AG04449 (cell line): Measurements from ENCODE around the gene GABRG3.

Experiments
- CTCF ChIA-PET: fragments of 350-600 bp; formaldehyde crosslinking; extraction: SDS; loops from one replicate; lab custom pipeline; 2021; ENCODE audit warnings: antibody characterized with exemption; lab: Yijun Ruan, JAX
- POLR2A ChIA-PET: fragments of 400-600, 350-600 bp; formaldehyde crosslinking; extraction: SDS; loops from one replicate; lab custom pipeline; 2020; ENCODE audit warnings: antibody characterized with exemption, inconsistent platforms; lab: Yijun Ruan, JAX
- DNase-seq: peaks from one replicate; pipeline ENCODE4 v3.0.0-alpha.2; 2010; ENCODE audit warnings: low read depth, low spot score
- H3K4me3 ChIP-seq: 2 replicates; pipeline ENCODE4 v1.5.1; 2011; ENCODE audit warnings: low read depth, mild to moderate bottlenecking, control low read depth, low read length
- TF ChIP-seq, protein P1 (sequence below): IDR thresholded peaks from one replicate; pipeline ENCODE4 v1.5.1; 2011; ENCODE audit warnings: mild to moderate bottlenecking, moderate library complexity, low read length, control low read depth, inconsistent platforms; ENCODE audit not compliant: insufficient read depth; ENCODE audit errors: missing control alignments

The GABRG3 gene

DNA sequence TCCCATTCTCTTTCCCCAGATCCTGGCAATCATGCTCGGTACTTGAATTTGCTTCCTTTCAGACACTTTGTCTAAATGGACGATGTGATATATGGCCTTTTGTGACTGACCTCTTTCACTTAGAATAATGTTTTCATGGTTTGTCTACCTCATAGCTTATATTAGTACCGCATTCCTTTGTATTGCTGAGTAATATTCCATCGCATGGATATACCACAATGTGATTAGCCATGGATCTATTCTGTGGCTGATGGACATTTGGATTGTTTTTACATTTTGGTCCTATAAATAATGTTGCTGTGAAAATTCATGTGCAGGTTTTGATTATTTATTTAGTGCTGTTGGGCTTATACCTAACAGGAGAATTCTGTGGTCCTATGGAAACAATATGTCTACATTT is 458.6 kb downstream of the GABRG3 start:
- TF ChIP-seq, protein P1, sequence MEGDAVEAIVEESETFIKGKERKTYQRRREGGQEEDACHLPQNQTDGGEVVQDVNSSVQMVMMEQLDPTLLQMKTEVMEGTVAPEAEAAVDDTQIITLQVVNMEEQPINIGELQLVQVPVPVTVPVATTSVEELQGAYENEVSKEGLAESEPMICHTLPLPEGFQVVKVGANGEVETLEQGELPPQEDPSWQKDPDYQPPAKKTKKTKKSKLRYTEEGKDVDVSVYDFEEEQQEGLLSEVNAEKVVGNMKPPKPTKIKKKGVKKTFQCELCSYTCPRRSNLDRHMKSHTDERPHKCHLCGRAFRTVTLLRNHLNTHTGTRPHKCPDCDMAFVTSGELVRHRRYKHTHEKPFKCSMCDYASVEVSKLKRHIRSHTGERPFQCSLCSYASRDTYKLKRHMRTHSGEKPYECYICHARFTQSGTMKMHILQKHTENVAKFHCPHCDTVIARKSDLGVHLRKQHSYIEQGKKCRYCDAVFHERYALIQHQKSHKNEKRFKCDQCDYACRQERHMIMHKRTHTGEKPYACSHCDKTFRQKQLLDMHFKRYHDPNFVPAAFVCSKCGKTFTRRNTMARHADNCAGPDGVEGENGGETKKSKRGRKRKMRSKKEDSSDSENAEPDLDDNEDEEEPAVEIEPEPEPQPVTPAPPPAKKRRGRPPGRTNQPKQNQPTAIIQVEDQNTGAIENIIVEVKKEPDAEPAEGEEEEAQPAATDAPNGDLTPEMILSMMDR, result no peak
- ChIA-PET POLR2A (no interaction called here), CTCF (no interaction called here)
- H3K4me3 ChIP-seq, result no peak overlapping the region
- DNase-seq, result no peak

DNA sequence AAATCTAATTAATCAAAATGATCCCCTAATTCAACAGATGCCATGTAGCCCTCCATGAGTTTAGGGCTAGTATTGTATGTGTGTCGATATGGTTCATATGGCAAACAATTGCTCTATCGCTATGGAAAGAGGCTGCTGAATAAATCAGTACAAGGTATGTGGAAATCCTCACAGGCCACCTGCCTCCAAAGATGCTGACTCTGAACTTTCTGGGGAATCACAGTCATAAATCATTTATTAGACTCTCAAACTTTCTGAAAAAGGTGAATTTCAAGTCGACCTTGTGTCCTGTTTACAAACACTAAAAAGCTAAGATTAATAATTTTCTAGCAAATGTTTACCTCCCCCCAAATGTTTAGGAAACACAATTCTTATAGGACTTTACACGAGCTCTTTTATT is 462.6 kb downstream of the GABRG3 start:
- H3K4me3 ChIP-seq, result no peak overlapping the region
- ChIA-PET CTCF (no interaction called here), POLR2A (no interaction called here)
- TF ChIP-seq, protein P1, result no peak
- no peak for DNase-seq

DNA sequence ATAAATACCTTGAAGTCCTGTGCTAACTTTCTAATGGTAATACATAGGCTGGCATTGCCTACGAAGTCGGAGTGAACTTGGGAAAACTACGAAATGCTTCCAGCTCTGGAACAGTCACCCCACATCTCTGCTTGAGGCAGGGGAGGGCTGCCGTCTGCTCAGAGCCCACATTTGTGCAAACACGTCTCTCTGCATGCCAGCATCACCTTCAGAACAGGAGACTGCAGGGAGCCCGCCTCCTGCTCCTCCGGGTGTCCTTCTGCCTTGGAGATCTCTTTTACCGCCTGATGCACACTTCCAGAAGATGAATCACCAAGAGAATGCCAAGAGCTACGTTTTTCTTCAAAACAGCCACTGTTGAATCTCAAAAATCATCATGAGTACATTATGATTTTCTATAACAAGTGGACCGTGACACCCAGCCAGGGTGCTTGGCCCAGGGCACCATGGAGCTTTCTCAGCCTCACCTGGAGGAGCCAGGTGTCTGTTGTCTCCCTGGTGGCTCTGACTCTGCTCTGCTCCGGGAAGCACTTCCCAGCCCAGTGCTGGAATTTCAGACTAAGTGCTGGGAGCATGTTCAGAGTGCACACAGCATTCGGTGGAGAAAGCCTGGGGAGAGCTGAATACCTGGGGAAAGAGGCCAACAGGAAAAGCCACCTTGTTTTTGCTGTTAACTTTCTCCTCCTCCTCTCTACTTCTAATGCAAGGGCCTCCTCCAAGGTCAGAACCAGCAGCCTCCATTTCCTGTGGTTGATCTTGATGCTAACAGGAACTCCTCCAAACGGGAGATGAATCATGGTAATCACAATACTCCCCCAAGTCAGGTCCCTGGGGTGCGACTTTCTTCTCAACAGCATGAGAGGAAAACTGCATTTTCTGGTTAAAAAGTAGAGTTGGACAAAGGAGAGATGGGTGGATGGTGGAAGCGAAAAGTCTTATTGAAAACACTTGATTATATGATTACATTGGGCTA is 467.7 kb downstream of the GABRG3 start:
- TF ChIP-seq, protein P1, result no peak
- DNase-seq, result no peak
- no peak overlapping the region for H3K4me3 ChIP-seq
- CTCF ChIA-PET, result no interaction called here
- POLR2A ChIA-PET, result no interaction called here

DNA sequence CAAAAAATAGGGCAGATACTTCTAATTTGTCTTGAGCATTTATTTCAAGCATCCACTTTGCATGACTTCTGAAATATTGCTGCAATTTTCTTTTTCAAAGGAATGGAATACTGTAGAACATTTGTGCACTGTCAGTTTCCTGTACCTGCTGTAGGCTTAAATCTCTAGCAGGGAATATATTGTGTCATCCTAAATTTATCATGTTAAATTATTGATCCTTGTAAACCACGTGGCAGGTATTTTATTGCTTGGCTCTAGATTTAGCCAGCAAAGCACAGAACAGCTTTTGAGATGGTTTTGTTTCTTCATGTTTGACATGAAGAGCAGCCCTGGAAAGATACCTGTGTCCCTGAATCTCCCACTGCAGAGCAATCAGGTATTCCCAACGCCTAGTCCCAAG is 470.1 kb downstream of the GABRG3 start:
- TF ChIP-seq, protein P1, result no peak
- ChIA-PET CTCF (no interaction called here), POLR2A (no interaction called here)
- no peak for DNase-seq
- no peak overlapping the region for H3K4me3 ChIP-seq

DNA sequence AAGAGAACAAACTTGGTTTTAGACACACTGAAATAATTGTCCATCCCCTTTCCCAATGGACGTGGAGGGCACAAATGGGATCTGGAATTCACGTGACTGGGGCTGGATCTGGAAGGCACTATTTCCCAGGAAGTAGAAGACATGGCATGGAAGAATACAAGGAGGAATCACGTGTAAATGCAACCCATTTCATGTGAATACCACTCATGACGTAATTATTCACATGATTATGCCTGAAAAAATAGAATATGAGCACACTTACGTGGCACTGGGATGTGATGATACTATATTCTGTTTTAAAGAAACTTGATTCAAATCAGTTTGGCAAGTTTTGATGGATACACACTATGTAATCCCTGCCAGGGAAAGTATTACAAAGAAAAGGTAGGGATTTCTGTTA is 477.3 kb downstream of the GABRG3 start:
- DNase-seq, result no peak
- CTCF ChIA-PET, result no interaction called here
- no peak overlapping the region for H3K4me3 ChIP-seq
- TF ChIP-seq, protein P1, result no peak
- POLR2A ChIA-PET, result no interaction called here

DNA sequence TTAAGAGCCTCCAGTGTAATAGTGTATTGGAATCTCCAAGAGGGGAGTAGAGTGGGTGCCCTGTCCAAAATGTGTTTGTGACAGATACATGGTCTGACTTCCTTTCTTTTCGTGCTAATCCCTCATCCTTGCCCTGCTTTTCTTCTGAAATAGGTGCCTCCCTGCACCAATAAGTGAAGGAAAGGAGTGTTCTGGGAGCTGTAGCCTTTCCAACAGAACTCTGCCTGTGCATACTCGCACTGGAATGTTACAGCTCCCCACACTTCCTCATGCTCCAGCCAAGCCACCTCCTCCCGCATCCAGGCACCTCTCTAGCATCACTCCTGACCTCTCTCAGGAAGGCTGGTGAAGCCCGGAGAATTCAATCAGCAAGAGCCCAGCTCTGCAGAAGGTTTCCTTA is 478.0 kb downstream of the GABRG3 start:
- ChIA-PET POLR2A (no interaction called here), CTCF (no interaction called here)
- TF ChIP-seq, protein P1, result no peak
- no peak for DNase-seq
- no peak overlapping the region for H3K4me3 ChIP-seq
